Osteocyte (in vitro differentiated cells): ENCODE data around the gene NKIRAS2. TPM values are rescaled to one million over a fixed set of nuclear protein-coding genes. Genes with fewer than 3 reads are reported as not detected.
"Not testable (repeated sequence)": the region's sequence is repeated elsewhere in the genome, so short reads cannot be mapped to it uniquely, and the experiment has no call there.

Experiments used
- DNase-seq: peaks from one replicate; pipeline ENCODE4 v3.0.0; 2021; ENCODE audit warnings: mixed read lengths; ENCODE audit not compliant: unreplicated experiment; ENCODE audit errors: extremely low spot score
- H3K27ac Mint-ChIP-seq: one replicate; pipeline ENCODE4 v1.8.0; 2021; ENCODE audit warnings: mild to moderate bottlenecking, mixed read lengths; ENCODE audit not compliant: unreplicated experiment
- H3K27me3 Mint-ChIP-seq: one replicate; pipeline ENCODE4 v1.8.0; 2021; ENCODE audit warnings: mixed read lengths; ENCODE audit not compliant: unreplicated experiment
- H3K36me3 Mint-ChIP-seq: one replicate; pipeline ENCODE4 v1.8.0; 2021; ENCODE audit warnings: mixed read lengths; ENCODE audit not compliant: unreplicated experiment
- H3K4me1 Mint-ChIP-seq: one replicate; pipeline ENCODE4 v1.8.0; 2021; ENCODE audit warnings: mixed read lengths; ENCODE audit not compliant: unreplicated experiment
- H3K4me3 Mint-ChIP-seq: one replicate; pipeline ENCODE4 v1.8.0; 2021; ENCODE audit warnings: mild to moderate bottlenecking, moderate library complexity, mixed read lengths; ENCODE audit not compliant: unreplicated experiment
- H3K9me3 Mint-ChIP-seq: one replicate; pipeline ENCODE4 v1.8.0; 2021; ENCODE audit warnings: mixed read lengths; ENCODE audit not compliant: unreplicated experiment
- total RNA-seq: library from RNA; stranded (reverse); gene quantifications from 2 replicates; pipeline ENCODE4 v1.2.1, GENCODE V29; 2021
- TF ChIP-seq, protein P1 (sequence below): fragments of 200-600 bp; sonication (generic); IDR thresholded peaks from 2 replicates; pipeline ENCODE4 v1.5.0; 2021; ENCODE audit warnings: antibody characterized with exemption, mild to moderate bottlenecking, moderate library complexity

Gene NKIRAS2
- total RNA-seq, 1 donor from 2014 or later = 48.9 TPM

DNA sequence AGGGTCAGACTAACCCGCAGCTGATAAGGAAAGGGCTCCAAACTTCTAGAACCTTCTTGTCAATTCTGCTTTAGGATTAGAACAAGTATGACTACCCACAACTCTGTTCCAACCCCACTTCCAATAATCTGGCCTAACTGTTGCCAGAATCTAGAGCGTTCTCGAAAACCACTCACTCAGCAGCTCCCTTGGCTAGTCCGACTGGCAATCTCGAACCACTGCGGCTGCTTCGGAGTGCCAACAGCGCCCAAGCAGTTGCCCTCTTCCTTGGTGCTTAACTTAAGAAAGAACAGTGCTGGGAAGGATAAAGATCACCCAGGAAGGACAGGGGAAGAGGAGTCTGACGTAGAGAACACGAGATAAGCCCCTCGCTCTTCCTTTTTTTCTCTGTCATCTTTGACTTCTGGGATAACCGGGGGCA is 3.5 kb upstream of the NKIRAS2 start:
- Mint-ChIP-seq H3K27me3 (no peaks in the 10 kb centered on the region), H3K4me1 (peaks cover 56% of the 10 kb centered on the region)

DNA sequence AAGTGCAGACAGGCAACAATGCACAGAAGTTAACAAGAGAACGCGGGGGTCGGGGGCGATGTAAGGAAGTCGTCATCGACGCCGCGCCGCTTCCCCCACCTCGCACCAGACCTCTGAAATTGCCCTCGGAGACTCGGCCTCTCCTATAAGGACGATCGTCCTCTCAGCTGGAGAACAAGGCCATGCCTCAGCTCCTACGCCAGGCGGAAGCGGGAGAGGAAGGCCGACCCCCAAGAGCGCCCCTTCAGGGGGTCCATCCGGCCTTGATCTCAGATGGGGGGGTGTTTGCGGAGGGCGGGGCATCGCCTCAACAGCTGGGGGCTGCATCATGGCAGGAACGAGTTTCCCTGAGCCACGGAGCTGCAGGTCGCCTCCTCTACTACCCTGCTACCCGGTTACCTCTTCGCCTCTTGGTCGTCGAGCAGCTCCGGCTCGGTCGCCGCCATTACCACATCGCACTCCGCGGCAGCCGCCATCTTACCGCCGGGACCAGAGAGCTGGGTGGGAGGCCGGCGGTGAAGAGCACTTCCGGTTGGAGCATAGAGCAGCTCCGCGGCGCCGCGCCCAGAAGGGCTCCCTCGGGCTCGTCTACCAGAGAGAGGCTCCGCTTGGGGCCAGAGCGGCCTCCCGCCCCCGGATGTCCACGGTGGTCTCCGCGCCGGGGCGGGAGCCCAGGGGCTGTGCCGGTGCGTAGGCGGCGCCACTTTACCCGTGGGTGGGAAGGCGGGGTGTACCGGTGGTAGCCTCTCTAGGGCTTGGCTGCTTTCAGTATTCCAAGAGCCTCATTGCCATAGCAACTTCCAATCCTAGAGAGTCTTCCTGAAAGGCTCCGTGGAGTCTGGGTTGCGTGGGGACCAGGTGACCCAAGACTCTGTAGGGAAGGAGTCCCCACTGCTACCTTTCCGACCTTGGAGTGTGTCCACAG is 2.7 kb upstream of the NKIRAS2 start, which contains the start of gene DNAJC7:
DNAJC7 (minus strand) TSS at position 499 of the 925 bp plus-strand sequence; CDS start at position 476, 23 bp downstream.
- TF ChIP-seq, protein P1, sequence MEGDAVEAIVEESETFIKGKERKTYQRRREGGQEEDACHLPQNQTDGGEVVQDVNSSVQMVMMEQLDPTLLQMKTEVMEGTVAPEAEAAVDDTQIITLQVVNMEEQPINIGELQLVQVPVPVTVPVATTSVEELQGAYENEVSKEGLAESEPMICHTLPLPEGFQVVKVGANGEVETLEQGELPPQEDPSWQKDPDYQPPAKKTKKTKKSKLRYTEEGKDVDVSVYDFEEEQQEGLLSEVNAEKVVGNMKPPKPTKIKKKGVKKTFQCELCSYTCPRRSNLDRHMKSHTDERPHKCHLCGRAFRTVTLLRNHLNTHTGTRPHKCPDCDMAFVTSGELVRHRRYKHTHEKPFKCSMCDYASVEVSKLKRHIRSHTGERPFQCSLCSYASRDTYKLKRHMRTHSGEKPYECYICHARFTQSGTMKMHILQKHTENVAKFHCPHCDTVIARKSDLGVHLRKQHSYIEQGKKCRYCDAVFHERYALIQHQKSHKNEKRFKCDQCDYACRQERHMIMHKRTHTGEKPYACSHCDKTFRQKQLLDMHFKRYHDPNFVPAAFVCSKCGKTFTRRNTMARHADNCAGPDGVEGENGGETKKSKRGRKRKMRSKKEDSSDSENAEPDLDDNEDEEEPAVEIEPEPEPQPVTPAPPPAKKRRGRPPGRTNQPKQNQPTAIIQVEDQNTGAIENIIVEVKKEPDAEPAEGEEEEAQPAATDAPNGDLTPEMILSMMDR = no peak
- H3K36me3 Mint-ChIP-seq = peaks cover 7% of the 10 kb centered on the region
- H3K27ac Mint-ChIP-seq = peak within 1 kb of the TSS; percentile 99
- H3K4me1 Mint-ChIP-seq = peaks cover 58% of the 10 kb centered on the region
- H3K27me3 Mint-ChIP-seq = no peaks in the 10 kb centered on the region
- peak within 1 kb of the TSS; percentile 100 for H3K4me3 Mint-ChIP-seq
- DNase-seq = peak; percentile 96
- peaks cover 3% of the 10 kb centered on the region for H3K9me3 Mint-ChIP-seq

More for the DNA sequence above, 3.5 kb upstream of the NKIRAS2 start:
- peaks cover 3% of the 10 kb centered on the region for H3K36me3 Mint-ChIP-seq
- DNase-seq = no peak
- TF ChIP-seq, protein P1 = no peak
- H3K9me3 Mint-ChIP-seq = peaks cover 3% of the 10 kb centered on the region
- peak overlapping the region; percentile 99 for H3K27ac Mint-ChIP-seq
- peak overlapping the region; percentile 100 for H3K4me3 Mint-ChIP-seq

DNA sequence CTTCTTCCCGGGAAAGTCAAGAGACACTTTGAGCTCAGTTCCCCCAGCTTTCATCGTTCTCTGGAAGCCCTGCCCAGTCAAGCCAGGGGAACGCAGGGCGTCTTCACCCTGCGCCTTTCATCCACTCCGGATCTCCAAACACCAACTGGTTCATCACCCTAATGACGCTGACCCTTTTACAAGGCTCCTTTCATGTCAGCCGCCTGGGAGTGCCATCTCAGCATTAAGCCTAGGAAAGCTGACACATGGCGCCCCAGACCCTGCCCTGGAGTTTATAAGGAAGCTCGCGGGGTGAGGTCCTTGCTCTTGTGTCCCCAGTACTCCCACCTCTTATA is 2.1 kb upstream of the NKIRAS2 start:
- no peaks in the 10 kb centered on the region for H3K27me3 Mint-ChIP-seq
- TF ChIP-seq, protein P1 = no peak
- H3K4me3 Mint-ChIP-seq = peak overlapping the region; percentile 100
- peak overlapping the region; percentile 99 for H3K27ac Mint-ChIP-seq
- peaks cover 54% of the 10 kb centered on the region for H3K4me1 Mint-ChIP-seq
- peaks cover 10% of the 10 kb centered on the region for H3K36me3 Mint-ChIP-seq
- H3K9me3 Mint-ChIP-seq = peaks cover 3% of the 10 kb centered on the region
- DNase-seq = no peak

DNA sequence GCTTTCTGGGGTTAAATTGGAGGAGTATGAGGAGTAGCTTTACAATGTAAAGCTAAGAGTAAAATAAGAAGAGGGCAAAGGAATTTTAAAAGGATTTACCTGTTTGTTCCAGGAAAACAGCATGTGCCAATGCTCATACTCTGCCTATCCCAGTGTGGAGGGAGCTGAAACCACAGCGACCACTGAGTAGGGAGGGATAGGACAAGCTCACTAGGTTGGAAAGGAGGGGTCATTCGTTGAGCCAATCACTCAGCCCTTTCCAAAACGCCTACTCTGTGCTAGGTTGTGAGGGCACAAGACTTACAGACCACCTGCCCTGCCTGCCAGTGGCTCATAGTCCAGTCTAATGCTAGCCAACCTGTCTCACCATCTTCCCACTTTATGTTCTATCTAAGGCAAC is 1.6 kb upstream of the NKIRAS2 start:
- H3K27ac Mint-ChIP-seq = peak overlapping the region; percentile 99
- H3K4me1 Mint-ChIP-seq = peaks cover 50% of the 10 kb centered on the region
- TF ChIP-seq, protein P1 = no peak
- peaks cover 3% of the 10 kb centered on the region for H3K9me3 Mint-ChIP-seq
- no peak for DNase-seq
- no peaks in the 10 kb centered on the region for H3K27me3 Mint-ChIP-seq
- peak overlapping the region; percentile 100 for H3K4me3 Mint-ChIP-seq
- peaks cover 10% of the 10 kb centered on the region for H3K36me3 Mint-ChIP-seq

DNA sequence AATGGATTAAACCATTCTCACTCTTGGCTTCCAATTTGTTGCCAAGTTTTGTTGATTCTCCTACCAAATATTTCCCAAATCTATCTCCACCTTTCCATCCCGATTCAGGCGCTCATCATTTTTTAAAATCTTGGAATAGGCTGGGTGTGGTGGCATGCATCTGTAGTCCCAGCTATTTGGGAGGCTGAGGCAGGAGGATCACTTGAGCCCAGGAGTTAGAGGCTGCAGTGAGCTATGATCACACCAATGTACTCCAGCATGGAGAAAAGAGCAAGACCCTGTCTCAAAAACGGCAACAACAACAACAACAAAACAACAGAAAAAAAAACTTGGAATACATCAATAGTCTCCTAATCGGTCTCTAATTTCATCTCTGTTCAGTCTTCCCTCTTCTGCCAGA is 902 bp upstream of the NKIRAS2 start:
- Mint-ChIP-seq H3K27me3 (no peaks in the 10 kb centered on the region), H3K36me3 (peaks cover 10% of the 10 kb centered on the region), H3K4me1 (peaks cover 47% of the 10 kb centered on the region), H3K27ac (no peak overlapping the region), H3K9me3 (peaks cover 3% of the 10 kb centered on the region), H3K4me3 (peak overlapping the region; percentile 7)
- TF ChIP-seq, protein P1 = no peak
- no peak for DNase-seq

DNA sequence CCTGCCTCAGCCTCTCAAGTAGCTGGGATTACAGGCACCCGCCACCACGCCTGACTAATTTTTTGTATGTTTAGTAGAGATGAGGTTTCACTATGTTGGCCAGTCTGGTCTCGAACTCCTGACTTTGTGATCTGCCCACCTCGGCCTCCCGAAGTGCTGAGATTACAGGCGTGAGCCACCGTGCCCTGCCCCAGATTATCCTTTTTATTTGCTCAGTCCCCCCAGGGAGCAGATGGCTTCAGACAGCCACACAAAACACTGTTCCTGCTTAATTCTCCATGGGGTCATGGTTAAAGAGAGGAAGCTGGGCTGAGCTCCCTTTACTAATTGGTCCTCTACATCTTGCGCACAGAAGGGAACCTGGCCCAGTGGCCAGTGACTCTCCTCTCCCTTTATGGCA is 955 bp downstream of the NKIRAS2 start:
- Mint-ChIP-seq H3K4me1 (peaks cover 47% of the 10 kb centered on the region), H3K36me3 (peaks cover 11% of the 10 kb centered on the region), H3K27ac (peak overlapping the region; percentile 81), H3K4me3 (peak overlapping the region; percentile 87)
- not testable (repeated sequence) for H3K9me3 Mint-ChIP-seq, DNase-seq, H3K27me3 Mint-ChIP-seq
